PC-9 (cell line): Measurements from ENCODE around the gene PDIA4.

Source experiments
- CTCF ChIP-seq: fragments of 200-600 bp; sonication (generic); conservative IDR thresholded peaks from 2 replicates; pipeline ENCODE4 v1.6.1; 2017; ENCODE audit warnings: mixed run types, antibody characterized with exemption, mild to moderate bottlenecking, moderate library complexity
- EZH2 ChIP-seq: fragments of 200-600 bp; sonication (generic); IDR thresholded peaks from 2 replicates; pipeline ENCODE4 v1.8.0; 2017; ENCODE audit warnings: antibody characterized with exemption, low read depth

DNA sequence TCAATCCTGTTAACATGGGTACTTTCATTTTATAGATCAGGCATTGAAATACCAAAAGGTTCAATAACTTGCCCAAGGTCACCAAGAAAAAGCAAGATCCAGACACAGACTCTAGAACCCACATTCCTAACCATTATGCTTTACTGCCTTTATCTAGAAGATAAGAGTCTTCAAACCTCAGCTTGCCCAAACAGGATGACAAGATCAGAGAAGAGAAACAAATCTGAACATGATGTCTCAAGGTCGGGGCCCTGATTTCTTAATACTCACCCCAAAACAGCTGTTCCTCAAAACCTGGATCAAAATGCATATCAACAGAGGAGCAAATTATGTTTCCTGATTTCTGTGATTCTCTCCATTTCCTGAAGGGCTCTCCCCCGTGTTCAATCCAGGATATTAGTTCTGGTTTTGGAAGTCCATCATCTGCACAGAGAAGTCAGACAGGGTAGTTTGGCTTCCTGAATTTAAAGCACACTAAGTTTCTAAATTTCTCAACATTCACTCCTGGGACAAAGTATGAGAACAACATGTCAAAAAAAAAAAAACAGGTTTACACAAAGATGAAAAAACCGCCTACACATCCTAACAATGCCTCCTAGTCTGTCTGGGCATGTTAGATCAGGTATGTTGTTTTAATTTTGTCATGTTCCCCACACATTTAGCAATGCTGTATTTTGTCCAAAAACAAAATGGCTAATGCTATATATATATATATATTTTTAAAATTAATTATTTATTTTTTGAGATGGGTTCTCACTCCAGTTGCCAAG is 46.0 kb upstream of the PDIA4 start:
- TF ChIP-seq CTCF (no peak), EZH2 (no peak)
